Colonic mucosa (tissue), 4 donors: Measurements from ENCODE around the gene PBX1. TPM values are rescaled to one million over a fixed set of nuclear protein-coding genes. Genes with fewer than 3 reads are reported as not detected.

ENCODE experiments used
- DNase-seq: peaks from one replicate; pipeline ENCODE4 v3.0.0-alpha.2; 2020
- H3K27ac ChIP-seq: fragments of 200-600 bp; one replicate; pipeline ENCODE4 v1.8.0; 2021
- H3K27me3 ChIP-seq: fragments of 200-600 bp; one replicate; pipeline ENCODE4 v1.8.0; 2021
- H3K36me3 ChIP-seq: fragments of 200-600 bp; one replicate; pipeline ENCODE4 v1.8.0; 2021
- H3K4me1 ChIP-seq: fragments of 200-600 bp; one replicate; pipeline ENCODE4 v1.8.0; 2021; ENCODE audit warnings: mild to moderate bottlenecking
- H3K4me3 ChIP-seq: fragments of 200-600 bp; one replicate; pipeline ENCODE4 v1.8.0; 2021
- H3K9ac ChIP-seq, 2 donors: one replicate each; pipeline ENCODE4 v1.7.0; 2013; ENCODE audit warnings: control low read depth in 2 of 2, low read depth in 2 of 2, low read length in 2 of 2
- H3K9me3 ChIP-seq: fragments of 200-600 bp; one replicate; pipeline ENCODE4 v1.8.0; 2021
- intact Hi-C: fragments of 100-400 bp; cut with DNase I; formaldehyde crosslinking; loops from one replicate; pipeline ENCODE4 v1.14.1; 2022
- total RNA-seq, 2 donors: library from RNA; stranded (reverse); fragmentation: NEBNext Ultra II Directional in 1 of 2; extraction: Animal tissue kit (Norgen Biotek cat#: 25700) in 1 of 2; gene quantifications; one replicate each; pipeline ENCODE4 v1.2.1, GENCODE V29; 2021
- TF ChIP-seq, protein P1 (sequence below): fragments of 200-600 bp; IDR thresholded peaks from one replicate; pipeline ENCODE4 v1.8.0; 2022; ENCODE audit warnings: antibody characterized with exemption, mild to moderate bottlenecking
- donor health status: healthy.
- donor health status: DM: no; HTN: no; CAD: no.
- donor health status: DM: no; HTN: no; CAD: no.

The PBX1 gene
- 10 to 100 TPM; 27.2 to 53.7 TPM for total RNA-seq

DNA sequence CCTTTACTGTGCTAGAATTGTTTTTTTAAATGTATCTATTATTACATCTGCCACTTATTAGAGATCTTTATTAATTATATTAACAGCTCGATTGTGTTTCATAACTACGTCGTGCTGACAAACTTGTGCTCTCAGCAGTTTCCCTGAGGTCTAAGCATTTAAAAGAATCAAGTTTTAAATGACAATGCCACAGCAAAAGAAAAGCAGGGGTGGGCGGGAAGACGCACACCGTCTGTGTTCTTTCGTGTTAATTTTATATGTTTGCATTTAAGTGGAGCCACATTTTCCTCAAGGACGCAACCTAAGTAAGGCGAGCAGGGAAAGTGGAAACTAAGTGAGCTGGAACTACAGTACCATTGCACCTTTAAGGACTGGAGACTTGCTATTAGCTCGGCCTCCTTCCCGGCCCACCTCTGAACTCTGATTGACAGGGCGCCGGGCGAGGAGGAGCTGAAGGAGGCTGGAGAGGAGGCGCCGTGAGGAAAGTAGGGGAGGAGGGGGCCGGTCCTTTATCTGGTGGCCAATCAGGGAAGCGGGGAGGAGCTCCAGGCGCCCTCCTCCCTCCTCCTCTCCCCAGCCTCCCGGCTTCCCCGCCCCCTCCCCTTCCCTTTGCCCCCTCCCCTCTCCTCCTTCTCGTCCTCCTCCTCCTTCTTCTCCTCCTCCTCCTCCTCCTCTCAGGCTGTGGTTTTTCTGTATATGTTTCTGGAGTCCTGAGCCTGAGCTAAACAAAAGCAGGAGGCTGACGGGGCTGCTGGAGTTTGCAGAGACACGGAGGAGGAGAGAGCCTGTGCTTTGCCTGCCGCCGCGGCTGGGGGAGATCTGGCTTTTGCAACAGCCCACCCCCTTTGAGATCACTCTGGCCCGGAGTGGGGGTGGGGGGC is at the start of gene PBX1:
Gene PBX1 (plus strand): TSS at position 724 of the 881 bp plus-strand sequence.
- TF ChIP-seq, protein P1, sequence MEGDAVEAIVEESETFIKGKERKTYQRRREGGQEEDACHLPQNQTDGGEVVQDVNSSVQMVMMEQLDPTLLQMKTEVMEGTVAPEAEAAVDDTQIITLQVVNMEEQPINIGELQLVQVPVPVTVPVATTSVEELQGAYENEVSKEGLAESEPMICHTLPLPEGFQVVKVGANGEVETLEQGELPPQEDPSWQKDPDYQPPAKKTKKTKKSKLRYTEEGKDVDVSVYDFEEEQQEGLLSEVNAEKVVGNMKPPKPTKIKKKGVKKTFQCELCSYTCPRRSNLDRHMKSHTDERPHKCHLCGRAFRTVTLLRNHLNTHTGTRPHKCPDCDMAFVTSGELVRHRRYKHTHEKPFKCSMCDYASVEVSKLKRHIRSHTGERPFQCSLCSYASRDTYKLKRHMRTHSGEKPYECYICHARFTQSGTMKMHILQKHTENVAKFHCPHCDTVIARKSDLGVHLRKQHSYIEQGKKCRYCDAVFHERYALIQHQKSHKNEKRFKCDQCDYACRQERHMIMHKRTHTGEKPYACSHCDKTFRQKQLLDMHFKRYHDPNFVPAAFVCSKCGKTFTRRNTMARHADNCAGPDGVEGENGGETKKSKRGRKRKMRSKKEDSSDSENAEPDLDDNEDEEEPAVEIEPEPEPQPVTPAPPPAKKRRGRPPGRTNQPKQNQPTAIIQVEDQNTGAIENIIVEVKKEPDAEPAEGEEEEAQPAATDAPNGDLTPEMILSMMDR, result no peak
- intact Hi-C loops, result no loop called here

GRCh38 chr1:164510435-164510834 is 48.5 kb upstream of the PBX1 start:
- Histone ChIP-seq H3K36me3 (no peaks in the 10 kb centered on the region), H3K9ac (no peak overlapping the region), H3K9me3 (no peaks in the 10 kb centered on the region), H3K4me3 (no peak overlapping the region), H3K27me3 (no peaks in the 10 kb centered on the region), H3K27ac (no peak overlapping the region), H3K4me1 (no peaks in the 10 kb centered on the region)
- intact Hi-C loops, result loop anchor here (10.0 kb wide), 2 partner anchors 104 to 274 kb away; no protein-coding TSS in a partner anchor
- TF ChIP-seq, protein P1, result no peak
- DNase-seq, result no peak

More for the DNA sequence above, at the start of gene PBX1:
- no peaks in the 10 kb centered on the region for H3K27me3 ChIP-seq
- no peaks in the 10 kb centered on the region for H3K9me3 ChIP-seq
- peak within 1 kb of the TSS; percentile 85 for H3K27ac ChIP-seq
- H3K9ac ChIP-seq, result peak within 1 kb of the TSS; percentile 66 to 76
- H3K4me3 ChIP-seq, result peak within 1 kb of the TSS; percentile 66
- H3K36me3 ChIP-seq, result no peaks in the 10 kb centered on the region
- DNase-seq, result peak; percentile 97
- no peaks in the 10 kb centered on the region for H3K4me1 ChIP-seq

DNA sequence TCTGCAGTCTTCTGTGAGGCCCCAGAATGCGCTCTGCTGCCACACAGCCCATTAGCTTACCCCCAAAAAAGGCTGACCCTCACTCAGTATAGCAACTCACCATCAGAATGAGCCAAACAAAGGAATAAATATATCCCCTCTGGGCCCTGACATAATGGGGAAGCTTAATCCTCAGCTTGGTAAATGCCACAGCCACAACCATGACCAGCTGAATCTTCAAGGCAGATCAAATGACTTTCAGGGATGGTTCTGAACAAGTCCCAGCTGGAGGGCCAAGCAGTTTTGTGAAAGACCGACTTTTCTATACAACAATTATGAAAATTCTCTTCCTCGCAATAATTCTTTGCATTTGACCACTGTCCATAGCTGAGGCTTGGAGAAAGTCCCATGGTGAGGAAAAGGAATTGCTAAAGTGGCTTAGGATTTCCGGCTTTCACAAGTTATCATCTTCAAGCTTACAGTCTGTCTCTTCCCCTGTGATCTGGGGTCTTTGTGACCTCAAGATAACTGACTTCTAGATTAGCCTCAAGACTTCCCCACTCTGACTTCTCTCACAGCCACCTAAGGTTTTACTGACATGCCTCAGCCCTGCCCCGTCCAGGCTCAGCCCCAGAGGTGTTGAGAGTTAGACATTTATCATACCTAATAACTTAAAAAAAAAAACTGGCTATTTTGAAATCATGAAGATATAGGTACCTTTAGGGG is 47.8 kb upstream of the PBX1 start:
- no peak overlapping the region for H3K9ac ChIP-seq
- H3K27me3 ChIP-seq, result no peaks in the 10 kb centered on the region
- intact Hi-C loops, result loop anchor here (10.0 kb wide), 2 partner anchors 104 to 274 kb away; no protein-coding TSS in a partner anchor
- no peaks in the 10 kb centered on the region for H3K36me3 ChIP-seq
- H3K4me1 ChIP-seq, result no peaks in the 10 kb centered on the region
- TF ChIP-seq, protein P1, result no peak
- no peak for DNase-seq
- no peaks in the 10 kb centered on the region for H3K9me3 ChIP-seq
- no peak overlapping the region for H3K4me3 ChIP-seq
- H3K27ac ChIP-seq, result no peak overlapping the region

- no peaks in the 10 kb centered on the region for H3K36me3 ChIP-seq
- TF ChIP-seq, protein P1, result no peak
- H3K27ac ChIP-seq, result no peak overlapping the region
- intact Hi-C loops, result loop anchor here (10.0 kb wide), 2 partner anchors 100 to 270 kb away; no protein-coding TSS in a partner anchor
- DNase-seq, result no peak
- H3K4me1 ChIP-seq, result no peaks in the 10 kb centered on the region
- H3K9ac ChIP-seq, result no peak overlapping the region
- H3K4me3 ChIP-seq, result no peak overlapping the region
- H3K9me3 ChIP-seq, result no peaks in the 10 kb centered on the region
- no peaks in the 10 kb centered on the region for H3K27me3 ChIP-seq
Observed at GRCh38 chr1:164515231-164515630, 43.8 kb upstream of the PBX1 start.

DNA sequence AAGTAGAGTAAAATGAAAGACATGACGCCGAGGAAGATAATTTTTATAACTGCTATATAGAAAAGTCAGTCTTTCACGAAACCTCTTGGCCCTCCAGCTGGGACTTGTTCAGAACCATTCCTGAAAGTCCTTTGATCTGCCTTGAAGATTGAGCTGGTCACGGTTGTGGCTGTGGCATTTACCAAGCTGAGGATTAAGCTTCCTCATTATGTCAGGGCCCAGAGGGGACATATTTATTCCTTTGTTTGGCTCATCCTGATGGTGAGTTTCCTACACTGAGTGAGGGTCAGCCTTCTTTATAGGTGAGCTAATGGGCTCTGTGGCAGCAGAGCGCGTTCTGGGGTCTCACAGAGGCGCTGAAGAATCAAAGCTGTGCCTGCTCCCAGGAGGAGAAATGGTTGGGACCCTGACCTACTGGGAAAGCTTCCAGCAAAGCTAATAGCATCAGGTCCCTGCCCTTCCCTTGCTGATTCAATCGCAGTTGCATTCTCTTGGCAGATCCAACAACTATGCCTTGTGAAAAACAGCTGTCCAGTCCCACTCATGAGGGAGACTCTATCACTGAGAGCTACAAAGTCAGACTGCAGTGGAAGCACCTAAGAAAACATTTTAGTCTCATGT is 43.2 kb upstream of the PBX1 start:
- H3K27ac ChIP-seq, result no peak overlapping the region
- no peak overlapping the region for H3K9ac ChIP-seq
- no peaks in the 10 kb centered on the region for H3K9me3 ChIP-seq
- TF ChIP-seq, protein P1, result no peak
- H3K27me3 ChIP-seq, result no peaks in the 10 kb centered on the region
- no peaks in the 10 kb centered on the region for H3K36me3 ChIP-seq
- intact Hi-C loops, result loop anchor here (10.0 kb wide), 2 partner anchors 99 to 269 kb away; no protein-coding TSS in a partner anchor
- no peaks in the 10 kb centered on the region for H3K4me1 ChIP-seq
- H3K4me3 ChIP-seq, result no peak overlapping the region
- DNase-seq, result no peak
